HG02943 (cell line): Measurements from ENCODE around the gene SMARCA4.
"Not testable (repeated sequence)": the region's sequence is repeated elsewhere in the genome, so short reads cannot be mapped to it uniquely, and the experiment has no call there.

Experiments used
- ATAC-seq: cut with Tn5 transposase; IDR thresholded peaks from one replicate; pipeline ENCODE4 v1.9.1; 2021; ENCODE audit warnings: mild to moderate bottlenecking, low read depth, moderate library complexity; ENCODE audit not compliant: unreplicated experiment

The SMARCA4 gene

GRCh38 chr19:11058246-11059030, 97.6 kb downstream of the SMARCA4 start:
- ATAC-seq = no peak

- ATAC-seq = no peak
Measured at GRCh38 chr19:11059511-11060358, 98.9 kb downstream of the SMARCA4 start.

- ATAC-seq = no peak
Measured at GRCh38 chr19:11061952-11062351, 101.1 kb downstream of the SMARCA4 start.

- no peak for ATAC-seq
Measured at GRCh38 chr19:11063434-11063833, 102.6 kb downstream of the SMARCA4 start.

- ATAC-seq = no peak
Measured at GRCh38 chr19:11064831-11065303, 104.0 kb downstream of the SMARCA4 start.

GRCh38 chr19:11066326-11066725, 105.5 kb downstream of the SMARCA4 start:
- no peak for ATAC-seq

GRCh38 chr19:11067356-11068113, 106.7 kb downstream of the SMARCA4 start:
- ATAC-seq = no peak

- no peak for ATAC-seq
Measured at GRCh38 chr19:11069561-11069960, 108.7 kb downstream of the SMARCA4 start.

GRCh38 chr19:11070123-11070522, 109.3 kb downstream of the SMARCA4 start:
- ATAC-seq = no peak

GRCh38 chr19:11073568-11073967, 112.7 kb downstream of the SMARCA4 start:
- no peak for ATAC-seq

GRCh38 chr19:11076792-11077191, 116.0 kb downstream of the SMARCA4 start:
- not testable (repeated sequence) for ATAC-seq

GRCh38 chr19:11078893-11079292, 118.1 kb downstream of the SMARCA4 start:
- no peak for ATAC-seq

- ATAC-seq = no peak
Measured at GRCh38 chr19:11079999-11080398, 119.2 kb downstream of the SMARCA4 start.

- ATAC-seq = no peak
Measured at GRCh38 chr19:11087870-11088505, 127.2 kb downstream of the SMARCA4 start.

GRCh38 chr19:11088506-11089253, 127.8 kb downstream of the SMARCA4 start:
- ATAC-seq = no peak

- ATAC-seq = no peak
Measured at GRCh38 chr19:11089254-11090013, 128.6 kb downstream of the SMARCA4 start, which contains the start of gene LDLR. Gene LDLR, plus strand, starts transcription at chr19:11089463. Its CDS starts 86 bp downstream, at chr19:11089549.

- ATAC-seq = peak; percentile 7
Measured at GRCh38 chr19:11090014-11090263, 129.1 kb downstream of the SMARCA4 start.

GRCh38 chr19:11090264-11090996, 129.6 kb downstream of the SMARCA4 start:
- ATAC-seq = peak; percentile 73
